ENCODE results near the gene DDX10. TPM values are rescaled to one million over a fixed set of nuclear protein-coding genes. Genes with fewer than 3 reads are reported as not detected.
"Not testable (repeated sequence)": the region's sequence is repeated elsewhere in the genome, so short reads cannot be mapped to it uniquely, and the experiment has no call there.

Gene DDX10
- total RNA-seq, 1 experiment from 2014 or later = 38.7 TPM

GRCh38 chr11:108718466-108718865 is 53.6 kb downstream of the DDX10 start:
- no peak overlapping the region for H3K4me3 ChIP-seq (ENCODE audit: insufficient read depth, low read depth, low read length)
- DNase-seq = no peak
- no peaks in the 10 kb centered on the region for H3K27me3 ChIP-seq (ENCODE audit: control insufficient read depth, insufficient read depth, low read length)
- peaks cover 2% of the 10 kb centered on the region for H3K36me3 ChIP-seq (replicated peaks; ENCODE audit: control insufficient read depth, insufficient read depth, low read length)

- H3K27me3 ChIP-seq (ENCODE audit: control insufficient read depth, insufficient read depth, low read length) = no peaks in the 10 kb centered on the region
- no peak overlapping the region for H3K4me3 ChIP-seq (ENCODE audit: insufficient read depth, low read depth, low read length)
These were observed 60.3 kb downstream of the DDX10 start for GRCh38 chr11:108724974-108725689.

DNA sequence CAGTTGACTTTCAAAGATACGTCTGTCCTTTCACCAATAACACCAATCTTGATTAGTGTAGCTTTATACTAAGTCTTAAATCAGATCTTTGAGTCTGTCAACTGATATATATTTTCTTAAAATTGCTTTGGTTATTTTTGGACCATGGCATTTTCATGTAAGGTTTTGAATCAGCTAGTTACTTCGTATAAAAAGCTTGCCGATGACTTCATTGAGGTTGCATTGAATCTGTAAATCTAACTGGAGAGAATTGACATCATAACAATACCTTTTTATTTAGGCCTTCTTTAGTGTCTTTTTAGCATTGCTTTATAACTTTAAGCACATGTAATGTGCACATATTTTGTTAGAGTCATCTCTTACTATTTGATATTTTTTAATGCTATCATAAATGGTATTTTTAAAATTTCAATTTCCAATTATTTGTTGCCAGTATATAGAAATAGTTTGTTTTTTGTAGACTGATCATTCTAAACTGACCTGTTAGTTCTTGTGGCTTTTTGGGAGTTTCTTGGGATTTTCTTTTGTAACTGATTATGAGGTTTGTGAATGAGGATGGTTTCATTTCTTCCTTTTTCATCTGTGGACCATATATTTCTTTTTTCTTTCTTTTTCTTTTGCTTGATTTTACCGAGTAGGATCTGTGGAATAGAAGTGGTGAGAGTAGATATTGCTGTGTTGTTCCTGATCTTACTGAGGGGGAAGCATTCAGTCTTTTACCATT is 61.4 kb downstream of the DDX10 start:
- Histone ChIP-seq H3K4me3 (ENCODE audit: insufficient read depth, low read depth, low read length) (no peak overlapping the region), H3K36me3 (replicated peaks; ENCODE audit: control insufficient read depth, insufficient read depth, low read length) (peaks cover 2% of the 10 kb centered on the region), H3K27me3 (ENCODE audit: control insufficient read depth, insufficient read depth, low read length) (no peaks in the 10 kb centered on the region)
- no peak for DNase-seq

More at GRCh38 chr11:108724974-108725689, 60.3 kb downstream of the DDX10 start:
- H3K36me3 ChIP-seq (replicated peaks; ENCODE audit: control insufficient read depth, insufficient read depth, low read length) = peaks cover 2% of the 10 kb centered on the region
- no peak for DNase-seq

DNA sequence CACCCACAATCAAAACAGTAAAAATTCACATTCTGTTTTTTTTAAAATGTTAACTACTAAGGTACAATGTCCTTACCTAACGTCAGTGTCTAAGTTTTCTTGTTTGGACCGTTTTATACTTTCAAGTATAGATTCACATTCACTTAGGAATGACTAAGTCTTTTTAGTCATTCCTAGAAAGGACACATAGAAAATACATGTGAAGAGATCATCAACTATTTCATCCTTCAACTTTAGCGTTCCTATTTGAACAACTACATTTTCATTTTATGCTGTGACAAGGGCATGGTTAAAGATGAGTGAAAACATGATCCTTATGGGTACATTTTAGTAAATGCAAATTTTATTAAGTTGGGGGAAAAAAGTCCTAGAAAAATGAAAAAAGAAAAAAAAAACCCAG is 62.8 kb downstream of the DDX10 start:
- Histone ChIP-seq H3K27me3 (ENCODE audit: control insufficient read depth, insufficient read depth, low read length) (no peaks in the 10 kb centered on the region), H3K4me3 (ENCODE audit: insufficient read depth, low read depth, low read length) (no peak overlapping the region), H3K36me3 (replicated peaks; ENCODE audit: control insufficient read depth, insufficient read depth, low read length) (peaks cover 2% of the 10 kb centered on the region)
- DNase-seq = no peak

DNA sequence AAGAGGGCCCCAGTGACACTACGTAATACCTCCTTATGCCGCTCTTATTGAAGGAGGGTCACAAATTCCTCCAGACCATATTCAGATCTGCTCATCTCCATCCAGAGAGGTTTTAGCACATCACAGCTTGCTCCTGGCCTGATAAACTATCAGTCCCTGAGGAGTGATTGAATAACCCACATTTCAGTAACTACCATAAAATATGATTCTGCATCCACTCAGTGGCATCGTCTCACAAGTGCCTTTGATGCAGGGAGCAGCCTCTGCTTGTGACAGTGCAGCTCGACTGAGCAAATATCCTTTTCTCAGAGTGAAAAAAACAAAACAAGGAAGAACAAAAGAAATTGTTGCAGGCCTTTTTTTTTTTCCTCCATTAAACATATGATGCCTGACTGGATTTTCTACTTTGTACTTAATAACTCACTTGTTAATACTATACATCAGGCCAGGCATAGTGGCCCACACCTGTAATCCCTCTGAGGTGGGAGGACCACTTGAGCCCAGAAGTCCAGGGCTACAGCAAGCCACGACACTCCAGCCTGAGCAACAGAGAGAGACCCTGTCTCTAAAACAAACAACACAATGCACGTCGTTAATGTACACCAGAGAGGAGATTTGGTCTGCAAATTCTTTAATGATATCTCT is 64.5 kb downstream of the DDX10 start:
- DNase-seq = no peak

DNA sequence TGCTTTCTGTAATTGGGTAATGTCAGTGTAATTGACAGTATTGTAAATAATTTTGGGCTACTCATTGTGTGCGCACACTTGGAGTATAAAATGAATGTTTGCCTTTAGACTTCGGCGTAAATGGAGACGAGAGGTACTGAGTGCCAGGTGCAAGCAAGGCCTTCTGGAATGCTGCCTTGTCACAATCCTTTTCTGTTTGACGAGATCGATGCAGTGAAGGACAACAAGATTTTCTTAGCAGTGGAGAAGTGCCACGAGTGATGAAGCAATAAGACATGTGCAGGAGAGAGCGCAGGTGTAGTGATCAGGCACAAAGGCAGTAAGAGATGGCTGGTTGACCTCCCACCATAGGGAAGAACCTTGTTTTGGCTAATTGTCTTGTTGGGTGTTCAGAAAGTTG is 67.5 kb downstream of the DDX10 start:
- no peak for DNase-seq
- no peaks in the 10 kb centered on the region for H3K27me3 ChIP-seq (ENCODE audit: control insufficient read depth, insufficient read depth, low read length)

More for the DNA sequence above, 64.5 kb downstream of the DDX10 start:
- Histone ChIP-seq H3K4me3 (ENCODE audit: insufficient read depth, low read depth, low read length) (no peak overlapping the region), H3K36me3 (replicated peaks; ENCODE audit: control insufficient read depth, insufficient read depth, low read length) (no peaks in the 10 kb centered on the region; the same call in 1 of the 2 replicates), H3K27me3 (ENCODE audit: control insufficient read depth, insufficient read depth, low read length) (no peaks in the 10 kb centered on the region)

GRCh38 chr11:108733479-108734116 is 68.7 kb downstream of the DDX10 start:
- Histone ChIP-seq H3K4me3 (ENCODE audit: insufficient read depth, low read depth, low read length) (no peak overlapping the region), H3K36me3 (replicated peaks; ENCODE audit: control insufficient read depth, insufficient read depth, low read length) (no peaks in the 10 kb centered on the region), H3K27me3 (ENCODE audit: control insufficient read depth, insufficient read depth, low read length) (no peaks in the 10 kb centered on the region)
- no peak for DNase-seq

More for the DNA sequence above, 67.5 kb downstream of the DDX10 start:
- Histone ChIP-seq H3K4me3 (ENCODE audit: insufficient read depth, low read depth, low read length) (no peak overlapping the region), H3K36me3 (replicated peaks; ENCODE audit: control insufficient read depth, insufficient read depth, low read length) (no peaks in the 10 kb centered on the region)

DNA sequence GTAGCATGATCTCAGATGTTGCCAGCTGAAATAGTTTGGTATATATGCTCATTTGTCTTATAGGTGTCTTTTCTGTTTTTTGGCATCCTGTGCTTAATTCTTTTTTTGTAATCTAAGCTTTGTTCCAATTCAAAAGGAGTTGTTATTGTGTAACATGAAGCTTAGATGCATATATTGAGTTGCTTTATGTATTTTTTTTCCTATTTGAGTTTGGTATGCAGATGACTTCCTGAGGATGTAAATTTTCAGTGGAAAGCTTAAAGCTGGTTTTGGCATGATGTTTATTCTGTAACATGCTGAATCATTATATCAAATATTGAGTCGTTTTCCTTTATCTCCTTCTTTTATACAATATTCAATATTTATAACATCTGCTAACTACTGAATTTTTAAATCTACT is 69.4 kb downstream of the DDX10 start:
- DNase-seq = no peak
- Histone ChIP-seq H3K36me3 (replicated peaks; ENCODE audit: control insufficient read depth, insufficient read depth, low read length) (no peaks in the 10 kb centered on the region), H3K4me3 (ENCODE audit: insufficient read depth, low read depth, low read length) (no peak overlapping the region), H3K27me3 (ENCODE audit: control insufficient read depth, insufficient read depth, low read length) (no peaks in the 10 kb centered on the region)

GRCh38 chr11:108734956-108735559 is 70.2 kb downstream of the DDX10 start:
- H3K36me3 ChIP-seq (replicated peaks; ENCODE audit: control insufficient read depth, insufficient read depth, low read length) = no peaks in the 10 kb centered on the region
- no peak for DNase-seq
- no peak overlapping the region for H3K4me3 ChIP-seq (ENCODE audit: insufficient read depth, low read depth, low read length)
- no peaks in the 10 kb centered on the region for H3K27me3 ChIP-seq (ENCODE audit: control insufficient read depth, insufficient read depth, low read length)

- H3K4me3 ChIP-seq (ENCODE audit: insufficient read depth, low read depth, low read length); H3K36me3 ChIP-seq (replicated peaks; ENCODE audit: control insufficient read depth, insufficient read depth, low read length); DNase-seq; H3K27me3 ChIP-seq (ENCODE audit: control insufficient read depth, insufficient read depth, low read length): not testable (repeated sequence)
These were observed 75.3 kb downstream of the DDX10 start for GRCh38 chr11:108740132-108740531.

DNA sequence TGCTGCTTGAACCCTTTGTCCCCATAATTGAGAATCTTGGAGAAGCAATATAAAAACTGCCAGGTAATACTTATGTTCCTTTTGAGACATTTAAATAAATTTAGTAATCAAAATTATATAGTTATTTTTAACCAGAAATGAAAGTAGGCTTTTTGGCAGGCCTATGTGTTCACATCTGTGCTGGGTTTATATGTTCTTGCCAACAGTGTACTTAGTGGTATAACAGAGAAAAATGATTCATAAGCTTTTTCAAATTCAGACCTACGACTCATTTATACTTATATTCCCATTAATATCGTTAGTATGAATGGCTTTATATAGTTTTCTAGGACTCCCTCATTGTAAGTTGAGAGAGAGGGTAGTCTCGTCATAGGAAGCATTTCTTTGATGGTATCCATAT is 79.0 kb downstream of the DDX10 start:
- no peak overlapping the region for H3K4me3 ChIP-seq (ENCODE audit: insufficient read depth, low read depth, low read length)
- no peaks in the 10 kb centered on the region for H3K27me3 ChIP-seq (ENCODE audit: control insufficient read depth, insufficient read depth, low read length)
- no peak for DNase-seq
- no peaks in the 10 kb centered on the region for H3K36me3 ChIP-seq (replicated peaks; ENCODE audit: control insufficient read depth, insufficient read depth, low read length)

DNA sequence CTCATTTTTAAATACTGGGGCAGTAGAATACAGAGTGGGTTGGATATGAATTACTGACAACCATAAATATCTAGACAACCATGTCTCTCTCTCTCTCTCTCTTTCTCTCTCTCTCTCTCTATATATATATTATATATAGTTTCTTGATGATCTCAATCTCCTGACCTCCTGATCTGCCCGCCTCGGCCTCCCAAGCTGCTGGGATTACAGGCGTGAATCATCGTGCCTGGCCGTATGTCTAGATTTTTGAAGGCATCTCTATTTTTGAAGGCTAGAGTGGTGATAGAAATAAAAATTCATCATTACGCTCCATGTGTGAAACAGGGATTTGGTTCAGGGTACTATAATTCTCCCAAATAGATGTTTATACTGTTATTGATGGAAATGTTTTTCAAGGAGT is 84.1 kb downstream of the DDX10 start:
- Histone ChIP-seq H3K27me3 (ENCODE audit: control insufficient read depth, insufficient read depth, low read length) (no peaks in the 10 kb centered on the region), H3K4me3 (ENCODE audit: insufficient read depth, low read depth, low read length) (no peak overlapping the region), H3K36me3 (replicated peaks; ENCODE audit: control insufficient read depth, insufficient read depth, low read length) (no peaks in the 10 kb centered on the region)
- no peak for DNase-seq

GRCh38 chr11:108751444-108751843 is 86.6 kb downstream of the DDX10 start:
- no peaks in the 10 kb centered on the region for H3K27me3 ChIP-seq (ENCODE audit: control insufficient read depth, insufficient read depth, low read length)
- H3K4me3 ChIP-seq (ENCODE audit: insufficient read depth, low read depth, low read length) = no peak overlapping the region
- no peak for DNase-seq
- H3K36me3 ChIP-seq (replicated peaks; ENCODE audit: control insufficient read depth, insufficient read depth, low read length) = no peaks in the 10 kb centered on the region

GRCh38 chr11:108752297-108752751 is 87.5 kb downstream of the DDX10 start:
- DNase-seq = no peak
- Histone ChIP-seq H3K27me3 (ENCODE audit: control insufficient read depth, insufficient read depth, low read length) (no peaks in the 10 kb centered on the region), H3K36me3 (replicated peaks; ENCODE audit: control insufficient read depth, insufficient read depth, low read length) (no peaks in the 10 kb centered on the region), H3K4me3 (ENCODE audit: insufficient read depth, low read depth, low read length) (no peak overlapping the region)
